ENCODE measurements around the gene ANKRD28. TPM values are rescaled to one million over a fixed set of nuclear protein-coding genes. Genes with fewer than 3 reads are reported as not detected.

The ANKRD28 gene
- total and polyA plus RNA-seq, 7 experiments from 2014 or later, result 8.7 to 70.4 (median 28.5) TPM

- peaks cover 0 to 6% (median 0%) of the 10 kb centered on the region in 3 experiments for H3K36me3 ChIP-seq (ENCODE audit: control insufficient read depth in 2 of 3, insufficient read depth in 3 of 3, low read length in 3 of 3)
- POLR2A ChIA-PET, result no interaction called here
- no peak overlapping the region for H3K4me3 Mint-ChIP-seq
- H3K9me3 ChIP-seq (ENCODE audit: control insufficient read depth in 2 of 3, low read length in 3 of 3), result no peaks in the 10 kb centered on the region
- peaks cover 17 to 45% (median 35%) of the 10 kb centered on the region in 5 donors for H3K36me3 Mint-ChIP-seq
- DNase-seq (no peak), ATAC-seq (no peak)
- H3K27ac Mint-ChIP-seq, result no peak overlapping the region
- intact Hi-C loops (cut with micrococcal nuclease), result no loop called here
- no peaks in the 10 kb centered on the region for H3K4me1 ChIP-seq (ENCODE audit: control insufficient read depth in 2 of 2, insufficient read depth in 2 of 2, low read length in 2 of 2)
- no peak overlapping the region for H3K4me3 ChIP-seq (ENCODE audit: low read length)
- peaks cover 0 to 24% (median 0%) of the 10 kb centered on the region in 7 donors for H3K4me1 Mint-ChIP-seq
- CTCF ChIA-PET, result no interaction called here
- H3K27ac ChIP-seq (ENCODE audit: low read depth, low read length), result no peak overlapping the region
- no peaks in the 10 kb centered on the region for H3K27me3 ChIP-seq (ENCODE audit: control insufficient read depth in 2 of 2, insufficient read depth in 2 of 2, low read length in 2 of 2)
- no peaks in the 10 kb centered on the region for H3K27me3 Mint-ChIP-seq
- H3K9me3 Mint-ChIP-seq, result no peaks in the 10 kb centered on the region
These were observed 41.3 kb downstream of the ANKRD28 start for GRCh38 chr3:15756505-15756904.

- ATAC-seq (no peak), DNase-seq (no peak)
- Mint-ChIP-seq H3K36me3 (peaks cover 17 to 50% (median 35%) of the 10 kb centered on the region in 5 donors), H3K27ac (no peak overlapping the region), H3K4me3 (no peak overlapping the region), H3K27me3 (no peaks in the 10 kb centered on the region), H3K9me3 (no peaks in the 10 kb centered on the region), H3K4me1 (peaks cover 0 to 24% (median 0%) of the 10 kb centered on the region in 7 donors)
- POLR2A ChIA-PET, result no interaction called here
- peaks cover 0 to 11% (median 3%) of the 10 kb centered on the region in 3 experiments for H3K36me3 ChIP-seq (ENCODE audit: control insufficient read depth in 2 of 3, insufficient read depth in 3 of 3, low read length in 3 of 3)
- no peaks in the 10 kb centered on the region for H3K9me3 ChIP-seq (ENCODE audit: control insufficient read depth in 2 of 3, low read length in 3 of 3)
- intact Hi-C loops (cut with micrococcal nuclease), result no loop called here
- no peaks in the 10 kb centered on the region for H3K27me3 ChIP-seq (ENCODE audit: control insufficient read depth in 2 of 2, insufficient read depth in 2 of 2, low read length in 2 of 2)
- no peaks in the 10 kb centered on the region for H3K4me1 ChIP-seq (ENCODE audit: control insufficient read depth in 2 of 2, insufficient read depth in 2 of 2, low read length in 2 of 2)
- CTCF ChIA-PET, result no interaction called here
- no peak overlapping the region for H3K4me3 ChIP-seq (ENCODE audit: low read length)
- no peak overlapping the region for H3K27ac ChIP-seq (ENCODE audit: low read depth, low read length)
These were observed 42.0 kb downstream of the ANKRD28 start for GRCh38 chr3:15755780-15756179.

- ATAC-seq, result no peak
- H3K27me3 ChIP-seq (ENCODE audit: control insufficient read depth in 2 of 2, insufficient read depth in 2 of 2, low read length in 2 of 2), result no peaks in the 10 kb centered on the region
- H3K4me1 ChIP-seq (ENCODE audit: control insufficient read depth in 2 of 2, insufficient read depth in 2 of 2, low read length in 2 of 2), result no peaks in the 10 kb centered on the region
- CTCF ChIA-PET, result no interaction called here
- peaks cover 17 to 50% (median 35%) of the 10 kb centered on the region in 5 donors for H3K36me3 Mint-ChIP-seq
- H3K27ac Mint-ChIP-seq, result no peak overlapping the region
- intact Hi-C loops (cut with micrococcal nuclease), result no loop called here
- H3K4me1 Mint-ChIP-seq, result peaks cover 0 to 20% (median 0%) of the 10 kb centered on the region in 7 donors
- POLR2A ChIA-PET, result no interaction called here
- H3K27me3 Mint-ChIP-seq, result no peaks in the 10 kb centered on the region
- H3K9me3 ChIP-seq (ENCODE audit: control insufficient read depth in 2 of 3, low read length in 3 of 3), result no peaks in the 10 kb centered on the region
- H3K4me3 ChIP-seq (ENCODE audit: low read length), result no peak overlapping the region
- no peaks in the 10 kb centered on the region for H3K9me3 Mint-ChIP-seq
- H3K27ac ChIP-seq (ENCODE audit: low read depth, low read length), result no peak overlapping the region
- H3K36me3 ChIP-seq (ENCODE audit: control insufficient read depth in 2 of 3, insufficient read depth in 3 of 3, low read length in 3 of 3), result peaks cover 0 to 11% (median 3%) of the 10 kb centered on the region in 3 experiments
- no peak overlapping the region for H3K4me3 Mint-ChIP-seq
- DNase-seq, result no peak
These were observed 42.6 kb downstream of the ANKRD28 start for GRCh38 chr3:15755181-15755580.

GRCh38 chr3:15754047-15754446, 43.7 kb downstream of the ANKRD28 start:
- CTCF ChIA-PET, result no interaction called here
- H3K36me3 Mint-ChIP-seq, result peaks cover 17 to 53% (median 32%) of the 10 kb centered on the region in 5 donors
- no peak overlapping the region for H3K4me3 ChIP-seq (ENCODE audit: low read length)

GRCh38 chr3:15753056-15753710, 44.6 kb downstream of the ANKRD28 start:
- H3K9me3 Mint-ChIP-seq, result peaks cover 0 to 7% (median 0%) of the 10 kb centered on the region in 11 donors
- no peaks in the 10 kb centered on the region for H3K27me3 Mint-ChIP-seq
- ATAC-seq (no peak), DNase-seq (no peak)
- H3K27ac ChIP-seq (ENCODE audit: low read depth, low read length), result no peak overlapping the region
- H3K4me1 Mint-ChIP-seq, result peaks cover 2 to 20% (median 6%) of the 10 kb centered on the region in 7 donors
- H3K9me3 ChIP-seq (ENCODE audit: control insufficient read depth in 2 of 3, low read length in 3 of 3), result no peaks in the 10 kb centered on the region
- POLR2A ChIA-PET, result no interaction called here
- peaks cover 0 to 11% (median 3%) of the 10 kb centered on the region in 3 experiments for H3K36me3 ChIP-seq (ENCODE audit: control insufficient read depth in 2 of 3, insufficient read depth in 3 of 3, low read length in 3 of 3)
- H3K27ac Mint-ChIP-seq, result peak overlapping the region in 1 of 9 donors; percentile 51
- no peak overlapping the region for H3K4me3 Mint-ChIP-seq
- CTCF ChIA-PET, result no interaction called here
- no peaks in the 10 kb centered on the region for H3K27me3 ChIP-seq (ENCODE audit: control insufficient read depth in 2 of 2, insufficient read depth in 2 of 2, low read length in 2 of 2)
- no peaks in the 10 kb centered on the region for H3K4me1 ChIP-seq (ENCODE audit: control insufficient read depth in 2 of 2, insufficient read depth in 2 of 2, low read length in 2 of 2)
- H3K4me3 ChIP-seq (ENCODE audit: low read length), result no peak overlapping the region
- peaks cover 14 to 56% (median 35%) of the 10 kb centered on the region in 5 donors for H3K36me3 Mint-ChIP-seq
- intact Hi-C loops (cut with micrococcal nuclease), result no loop called here

More at GRCh38 chr3:15754047-15754446, 43.7 kb downstream of the ANKRD28 start:
- no peaks in the 10 kb centered on the region for H3K27me3 ChIP-seq (ENCODE audit: control insufficient read depth in 2 of 2, insufficient read depth in 2 of 2, low read length in 2 of 2)
- intact Hi-C loops (cut with micrococcal nuclease), result no loop called here
- POLR2A ChIA-PET, result no interaction called here
- DNase-seq, result no peak
- H3K9me3 ChIP-seq (ENCODE audit: control insufficient read depth in 2 of 3, low read length in 3 of 3), result no peaks in the 10 kb centered on the region
- Mint-ChIP-seq H3K27ac (no peak overlapping the region), H3K27me3 (no peaks in the 10 kb centered on the region), H3K4me3 (no peak overlapping the region), H3K9me3 (peaks cover 0 to 5% (median 0%) of the 10 kb centered on the region in 11 donors), H3K4me1 (peaks cover 0 to 14% (median 5%) of the 10 kb centered on the region in 7 donors)
- peaks cover 0 to 11% (median 3%) of the 10 kb centered on the region in 3 experiments for H3K36me3 ChIP-seq (ENCODE audit: control insufficient read depth in 2 of 3, insufficient read depth in 3 of 3, low read length in 3 of 3)
- no peaks in the 10 kb centered on the region for H3K4me1 ChIP-seq (ENCODE audit: control insufficient read depth in 2 of 2, insufficient read depth in 2 of 2, low read length in 2 of 2)
- no peak overlapping the region for H3K27ac ChIP-seq (ENCODE audit: low read depth, low read length)
- ATAC-seq, result no peak

- Mint-ChIP-seq H3K9me3 (peaks cover 0 to 19% (median 0%) of the 10 kb centered on the region in 11 donors), H3K27ac (no peak overlapping the region), H3K36me3 (peaks cover 14 to 63% (median 50%) of the 10 kb centered on the region in 5 donors), H3K4me1 (peaks cover 9 to 43% (median 28%) of the 10 kb centered on the region in 7 donors), H3K4me3 (no peak overlapping the region), H3K27me3 (no peaks in the 10 kb centered on the region)
- no peaks in the 10 kb centered on the region for H3K9me3 ChIP-seq (ENCODE audit: control insufficient read depth in 2 of 3, low read length in 3 of 3)
- intact Hi-C loops (cut with micrococcal nuclease), result no loop called here
- DNase-seq (no peak), ATAC-seq (no peak)
- H3K27me3 ChIP-seq (ENCODE audit: control insufficient read depth in 2 of 2, insufficient read depth in 2 of 2, low read length in 2 of 2), result no peaks in the 10 kb centered on the region
- H3K4me3 ChIP-seq (ENCODE audit: low read length), result no peak overlapping the region
- no peak overlapping the region for H3K27ac ChIP-seq (ENCODE audit: low read depth, low read length)
- CTCF ChIA-PET, result no interaction called here
- H3K4me1 ChIP-seq (ENCODE audit: control insufficient read depth in 2 of 2, insufficient read depth in 2 of 2, low read length in 2 of 2), result peaks cover 0 to 9% of the 10 kb centered on the region in 2 donors
- peaks cover 0 to 11% (median 3%) of the 10 kb centered on the region in 3 experiments for H3K36me3 ChIP-seq (ENCODE audit: control insufficient read depth in 2 of 3, insufficient read depth in 3 of 3, low read length in 3 of 3)
- POLR2A ChIA-PET, result no interaction called here
These were observed 46.9 kb downstream of the ANKRD28 start for GRCh38 chr3:15750879-15751278.

- ATAC-seq, result no peak
These were observed 47.6 kb downstream of the ANKRD28 start for GRCh38 chr3:15750143-15750542.

More at GRCh38 chr3:15750143-15750542, 47.6 kb downstream of the ANKRD28 start:
- H3K27me3 Mint-ChIP-seq, result no peaks in the 10 kb centered on the region
- ChIA-PET CTCF (no interaction called here), POLR2A (interaction anchor here (0.6 kb wide), 1 partner anchor 1802 kb away, joined by 3 read pairs; no protein-coding TSS in a partner anchor)
- H3K27ac Mint-ChIP-seq, result no peak overlapping the region
- peaks cover 0 to 21% (median 3%) of the 10 kb centered on the region in 11 donors for H3K9me3 Mint-ChIP-seq
- intact Hi-C loops (cut with micrococcal nuclease), result no loop called here
- no peak overlapping the region for H3K4me3 Mint-ChIP-seq
- Histone ChIP-seq H3K27ac (ENCODE audit: low read depth, low read length) (no peak overlapping the region), H3K27me3 (ENCODE audit: control insufficient read depth in 2 of 2, insufficient read depth in 2 of 2, low read length in 2 of 2) (no peaks in the 10 kb centered on the region), H3K4me3 (ENCODE audit: low read length) (no peak overlapping the region), H3K4me1 (ENCODE audit: control insufficient read depth in 2 of 2, insufficient read depth in 2 of 2, low read length in 2 of 2) (peaks cover 0 to 9% of the 10 kb centered on the region in 2 donors), H3K9me3 (ENCODE audit: control insufficient read depth in 2 of 3, low read length in 3 of 3) (no peaks in the 10 kb centered on the region), H3K36me3 (ENCODE audit: control insufficient read depth in 2 of 3, insufficient read depth in 3 of 3, low read length in 3 of 3) (peaks cover 0 to 11% (median 3%) of the 10 kb centered on the region in 3 experiments)
- H3K4me1 Mint-ChIP-seq, result peaks cover 10 to 50% (median 35%) of the 10 kb centered on the region in 7 donors
- no peak for DNase-seq
- H3K36me3 Mint-ChIP-seq, result peaks cover 14 to 64% (median 56%) of the 10 kb centered on the region in 5 donors

Data from naive thymus-derived CD4-positive, alpha-beta T cell (primary cell).